ENCODE measurements around the gene RAD51B.

DNA sequence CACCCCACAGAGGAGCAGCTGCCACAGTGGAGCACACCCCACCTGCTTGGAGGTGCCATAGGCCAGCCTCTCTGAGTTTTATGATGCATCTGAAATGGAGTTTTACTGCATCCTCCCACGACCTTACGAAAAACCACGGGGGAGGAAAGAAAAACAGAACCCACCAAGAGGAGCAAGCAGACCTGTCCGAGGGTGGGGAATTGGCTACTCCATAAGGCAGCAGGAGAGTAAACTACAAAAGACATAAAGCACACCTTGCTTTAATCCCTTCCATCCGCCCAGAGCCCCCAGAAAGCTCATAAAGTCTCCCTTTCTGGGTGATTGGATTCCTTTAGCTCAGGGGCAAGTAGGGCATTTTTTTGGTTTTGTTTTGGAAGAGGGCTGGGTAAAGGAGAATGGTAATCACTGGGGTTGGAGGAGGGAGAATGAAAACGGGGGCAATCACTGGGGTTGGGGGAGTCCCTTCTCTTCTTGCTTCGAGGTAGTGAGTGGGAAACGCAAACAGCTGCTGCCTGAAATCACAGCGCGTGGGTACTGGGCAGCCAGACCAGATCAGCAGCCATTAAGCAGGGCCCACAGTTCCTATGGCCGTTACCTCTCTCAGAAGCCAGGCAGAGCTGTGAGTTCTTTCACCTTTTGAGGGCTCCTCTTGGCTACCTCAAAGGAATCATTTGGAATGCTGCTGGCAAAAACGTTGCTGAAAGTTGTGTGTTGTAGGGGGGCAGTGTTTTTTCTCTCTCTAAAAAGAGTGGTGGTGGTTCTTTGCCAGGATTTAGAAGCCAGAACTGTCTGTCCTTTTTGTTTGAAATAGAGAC lies 539.6 kb downstream of the RAD51B start:
- TF ChIP-seq, protein P1, sequence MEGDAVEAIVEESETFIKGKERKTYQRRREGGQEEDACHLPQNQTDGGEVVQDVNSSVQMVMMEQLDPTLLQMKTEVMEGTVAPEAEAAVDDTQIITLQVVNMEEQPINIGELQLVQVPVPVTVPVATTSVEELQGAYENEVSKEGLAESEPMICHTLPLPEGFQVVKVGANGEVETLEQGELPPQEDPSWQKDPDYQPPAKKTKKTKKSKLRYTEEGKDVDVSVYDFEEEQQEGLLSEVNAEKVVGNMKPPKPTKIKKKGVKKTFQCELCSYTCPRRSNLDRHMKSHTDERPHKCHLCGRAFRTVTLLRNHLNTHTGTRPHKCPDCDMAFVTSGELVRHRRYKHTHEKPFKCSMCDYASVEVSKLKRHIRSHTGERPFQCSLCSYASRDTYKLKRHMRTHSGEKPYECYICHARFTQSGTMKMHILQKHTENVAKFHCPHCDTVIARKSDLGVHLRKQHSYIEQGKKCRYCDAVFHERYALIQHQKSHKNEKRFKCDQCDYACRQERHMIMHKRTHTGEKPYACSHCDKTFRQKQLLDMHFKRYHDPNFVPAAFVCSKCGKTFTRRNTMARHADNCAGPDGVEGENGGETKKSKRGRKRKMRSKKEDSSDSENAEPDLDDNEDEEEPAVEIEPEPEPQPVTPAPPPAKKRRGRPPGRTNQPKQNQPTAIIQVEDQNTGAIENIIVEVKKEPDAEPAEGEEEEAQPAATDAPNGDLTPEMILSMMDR (IDR thresholded peaks at IDR 0.05): no peak
- no peak for TF ChIP-seq POLR2A (IDR thresholded peaks at IDR 0.05)
